OCI-LY3 (cell line): Measurements from ENCODE around the gene LETM1.

ENCODE experiments used
- EZH2phosphoT487 ChIP-seq: fragments of 200-600 bp; shearing (Covaris generic); IDR thresholded peaks from 2 replicates; pipeline ENCODE4 v1.6.1; 2018; ENCODE audit warnings: antibody characterized with exemption, mixed run types, low read depth
- TF ChIP-seq, protein P1 (sequence below): fragments of 200-600, 300-600 bp; sonication (generic); IDR thresholded peaks from 2 replicates; pipeline ENCODE4 v1.5.1; 2014; ENCODE audit warnings: antibody characterized with exemption, low read length, low read depth

GRCh38 chr4:1809754-1810502 lies 46.0 kb downstream of the LETM1 start:
- TF ChIP-seq, protein P1, sequence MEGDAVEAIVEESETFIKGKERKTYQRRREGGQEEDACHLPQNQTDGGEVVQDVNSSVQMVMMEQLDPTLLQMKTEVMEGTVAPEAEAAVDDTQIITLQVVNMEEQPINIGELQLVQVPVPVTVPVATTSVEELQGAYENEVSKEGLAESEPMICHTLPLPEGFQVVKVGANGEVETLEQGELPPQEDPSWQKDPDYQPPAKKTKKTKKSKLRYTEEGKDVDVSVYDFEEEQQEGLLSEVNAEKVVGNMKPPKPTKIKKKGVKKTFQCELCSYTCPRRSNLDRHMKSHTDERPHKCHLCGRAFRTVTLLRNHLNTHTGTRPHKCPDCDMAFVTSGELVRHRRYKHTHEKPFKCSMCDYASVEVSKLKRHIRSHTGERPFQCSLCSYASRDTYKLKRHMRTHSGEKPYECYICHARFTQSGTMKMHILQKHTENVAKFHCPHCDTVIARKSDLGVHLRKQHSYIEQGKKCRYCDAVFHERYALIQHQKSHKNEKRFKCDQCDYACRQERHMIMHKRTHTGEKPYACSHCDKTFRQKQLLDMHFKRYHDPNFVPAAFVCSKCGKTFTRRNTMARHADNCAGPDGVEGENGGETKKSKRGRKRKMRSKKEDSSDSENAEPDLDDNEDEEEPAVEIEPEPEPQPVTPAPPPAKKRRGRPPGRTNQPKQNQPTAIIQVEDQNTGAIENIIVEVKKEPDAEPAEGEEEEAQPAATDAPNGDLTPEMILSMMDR: peak; percentile 89
- TF ChIP-seq EZH2phosphoT487: no peak
